Glomerular endothelial cell (primary cell): ENCODE measurements around the gene FAM209A. TPM values are rescaled to one million over a fixed set of nuclear protein-coding genes. Genes with fewer than 3 reads are reported as not detected.
"Not testable (repeated sequence)": the region's sequence is repeated elsewhere in the genome, so short reads cannot be mapped to it uniquely, and the experiment has no call there.

Experiments used
- DNase-seq: peaks from one replicate; pipeline ENCODE4 v3.0.0-alpha.2; 2011; ENCODE audit warnings: low read depth, low spot score; ENCODE audit errors: extremely low read depth
- total RNA-seq: library from RNA; depleted of rRNA; stranded (reverse); fragments of >200 nt; gene quantifications from 2 replicates; pipeline ENCODE4 v1.2.3, GENCODE V29; 2015

FAM209A gene, protein sequence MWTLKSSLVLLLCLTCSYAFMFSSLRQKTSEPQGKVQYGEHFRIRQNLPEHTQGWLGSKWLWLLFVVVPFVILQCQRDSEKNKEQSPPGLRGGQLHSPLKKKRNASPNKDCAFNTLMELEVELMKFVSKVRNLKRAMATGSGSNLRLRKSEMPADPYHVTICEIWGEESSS
- not detected in 2 replicates for total RNA-seq

DNA sequence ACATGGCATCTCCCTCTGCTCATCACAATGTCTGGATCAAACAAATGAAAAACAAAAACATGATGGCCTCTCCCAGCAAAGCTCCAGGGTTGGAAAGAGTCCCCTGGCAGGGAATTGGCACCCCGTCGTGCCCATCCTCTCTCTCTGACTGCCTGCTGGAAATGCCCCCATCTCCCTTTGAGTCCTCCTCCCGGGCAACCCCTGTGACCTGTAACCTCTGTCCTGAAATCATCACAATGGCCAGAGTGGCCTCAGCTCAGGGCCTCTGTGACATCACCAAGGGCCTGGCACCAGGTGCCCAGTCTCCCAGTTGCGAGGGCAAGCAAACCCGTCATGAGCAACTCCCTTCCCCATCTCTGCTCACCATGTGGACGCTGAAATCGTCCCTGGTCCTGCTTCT is at the start of gene FAM209A:
TSS of gene FAM209A (plus strand) at position 301 of the 400 bp plus-strand sequence. CDS start at position 366, 65 bp downstream.
- DNase-seq, result not testable (repeated sequence)

DNA sequence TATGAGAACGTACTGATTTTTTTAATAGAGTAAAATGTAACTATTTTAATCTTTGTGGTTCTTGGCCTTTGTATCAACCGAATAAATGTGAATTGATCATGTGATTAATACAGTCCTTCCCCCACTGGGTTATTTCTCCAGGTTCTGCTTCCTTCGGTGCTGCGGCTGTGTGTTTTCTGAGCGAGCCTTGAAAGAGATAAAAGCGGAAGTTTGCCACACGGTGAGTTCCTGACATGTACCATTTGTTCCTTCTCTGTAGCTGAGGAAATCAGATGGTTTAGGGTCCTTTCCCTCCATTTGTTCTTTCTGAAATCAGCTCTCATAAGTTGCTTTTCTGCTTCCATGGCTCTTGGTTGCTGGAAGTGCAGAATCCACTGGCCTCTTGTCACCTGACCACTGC is 40.6 kb upstream of the FAM209A start:
- DNase-seq, result no peak

DNA sequence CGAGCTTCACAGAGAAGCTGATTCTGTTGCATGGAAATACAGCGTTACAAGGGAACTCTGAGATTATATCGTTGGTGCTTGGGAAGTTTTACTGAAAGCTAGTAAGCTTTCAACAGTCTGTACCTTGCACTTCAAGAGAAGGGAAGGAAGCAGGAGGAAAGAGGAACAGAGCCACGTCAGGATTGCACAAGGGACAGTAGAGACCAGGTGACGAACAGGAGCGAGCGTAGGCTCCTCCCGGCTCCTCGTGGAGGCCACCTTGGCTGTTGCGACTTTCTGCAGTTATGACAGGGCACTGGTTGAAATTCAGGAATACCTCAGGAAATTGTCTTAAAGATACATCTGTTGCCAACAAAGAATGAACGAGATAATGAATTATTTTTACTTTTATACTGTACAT is 37.3 kb upstream of the FAM209A start:
- DNase-seq, result no peak

DNA sequence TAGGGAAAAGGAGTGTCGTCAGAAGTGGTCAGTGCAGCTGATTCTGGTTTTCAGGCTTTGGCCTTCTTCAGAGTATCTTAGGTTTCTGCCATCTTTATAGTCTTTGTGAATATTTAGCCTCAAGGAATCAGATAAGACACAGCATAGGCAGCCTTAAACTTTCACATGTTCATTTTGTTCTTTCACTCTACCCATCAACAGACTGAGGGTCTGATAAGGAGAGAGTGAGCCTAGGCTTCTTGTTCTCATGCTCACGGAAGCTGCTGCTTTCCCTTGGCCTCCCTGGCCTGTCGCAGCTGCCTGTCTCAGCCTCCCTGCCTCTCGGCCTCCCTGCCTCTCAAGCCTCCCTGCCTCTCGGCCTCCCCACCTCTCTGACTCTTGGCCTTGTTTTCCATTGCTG is 36.0 kb upstream of the FAM209A start:
- no peak for DNase-seq

DNA sequence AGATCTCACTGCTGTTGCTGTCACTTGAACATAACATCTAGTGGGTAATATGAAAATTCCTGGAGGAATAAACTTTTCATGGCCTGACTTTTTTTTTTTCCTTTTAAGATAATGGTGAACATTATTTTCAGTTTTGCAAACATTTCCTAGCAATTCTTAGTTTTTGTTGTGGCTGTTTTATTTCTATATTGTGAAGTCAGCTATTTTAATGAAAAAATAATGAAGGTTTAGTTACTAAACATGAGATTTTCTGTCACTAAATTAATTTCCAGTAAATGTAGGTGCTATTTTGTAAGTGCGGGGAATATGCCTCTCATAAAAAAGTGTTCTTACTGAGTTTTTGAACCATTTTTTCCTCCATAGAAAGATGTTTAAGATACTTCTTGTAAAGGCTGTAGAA is 23.4 kb upstream of the FAM209A start:
- DNase-seq, result no peak

DNA sequence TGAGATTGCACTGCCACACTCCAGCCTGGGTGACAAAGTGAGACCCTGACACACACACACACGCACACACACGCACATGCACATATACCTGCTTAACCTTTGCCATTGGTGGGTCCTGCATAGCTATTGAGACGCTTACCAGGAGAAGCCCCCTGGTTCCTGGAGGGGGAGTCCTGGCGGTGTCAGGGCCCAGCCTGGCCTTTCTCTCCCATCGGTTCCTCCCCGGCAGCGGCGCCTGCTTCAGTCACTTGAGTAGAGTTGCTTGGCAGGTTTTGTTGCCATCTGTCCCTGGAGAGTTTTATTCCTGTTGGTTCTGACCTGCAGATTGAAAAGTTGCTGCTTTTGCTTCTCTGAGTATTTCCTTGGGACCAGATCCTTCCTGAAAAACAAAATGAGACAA is 20.6 kb upstream of the FAM209A start:
- DNase-seq, result no peak

DNA sequence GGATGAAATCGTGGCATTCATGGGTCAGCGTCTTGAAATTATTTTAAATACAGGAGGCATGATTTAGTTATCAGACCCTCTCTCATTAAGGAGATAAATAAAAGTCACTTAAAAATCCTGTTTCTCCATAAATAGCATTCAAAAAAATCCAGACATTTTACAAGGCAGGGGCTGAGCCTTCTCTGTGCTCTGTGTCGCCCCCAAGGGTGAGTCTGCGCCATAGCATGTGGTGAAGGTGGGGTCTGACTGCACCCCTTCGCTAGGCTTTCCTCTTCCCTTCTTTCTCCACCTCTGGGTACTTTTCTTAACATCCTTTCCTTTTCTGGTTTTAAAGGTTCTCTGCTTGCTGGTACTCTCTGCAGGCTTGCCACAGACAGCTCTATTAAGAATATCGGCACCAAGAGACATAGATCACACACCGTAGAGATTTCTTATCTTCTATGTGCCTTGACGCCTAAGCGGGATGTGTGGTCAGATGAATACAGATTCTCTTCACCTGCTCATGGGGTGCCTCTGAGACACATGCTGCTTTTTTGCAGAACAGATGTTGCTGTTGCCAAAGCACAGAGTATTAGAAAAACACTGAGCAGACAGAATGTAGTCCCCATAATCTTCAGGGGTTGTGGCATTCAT is 20.1 kb upstream of the FAM209A start:
- no peak for DNase-seq

DNA sequence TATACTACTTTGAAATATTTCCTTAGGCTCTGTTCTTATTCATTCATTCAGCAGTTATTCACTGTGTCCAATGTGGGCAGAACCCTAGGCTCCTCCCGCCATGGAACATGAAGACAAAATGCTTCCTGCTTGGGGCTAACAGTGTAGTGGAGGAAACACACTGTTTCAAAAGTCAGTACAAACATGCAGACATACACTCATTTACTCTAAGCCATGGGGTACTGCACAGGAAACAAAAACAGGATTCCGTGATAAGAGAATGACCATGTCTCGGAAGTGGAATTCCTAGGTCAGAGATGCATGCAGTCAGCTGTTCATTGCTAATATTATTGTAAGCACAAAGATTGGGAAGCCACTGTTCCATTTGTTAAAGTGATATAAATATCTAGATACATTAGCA is 18.4 kb upstream of the FAM209A start:
- DNase-seq, result peak; percentile 34

DNA sequence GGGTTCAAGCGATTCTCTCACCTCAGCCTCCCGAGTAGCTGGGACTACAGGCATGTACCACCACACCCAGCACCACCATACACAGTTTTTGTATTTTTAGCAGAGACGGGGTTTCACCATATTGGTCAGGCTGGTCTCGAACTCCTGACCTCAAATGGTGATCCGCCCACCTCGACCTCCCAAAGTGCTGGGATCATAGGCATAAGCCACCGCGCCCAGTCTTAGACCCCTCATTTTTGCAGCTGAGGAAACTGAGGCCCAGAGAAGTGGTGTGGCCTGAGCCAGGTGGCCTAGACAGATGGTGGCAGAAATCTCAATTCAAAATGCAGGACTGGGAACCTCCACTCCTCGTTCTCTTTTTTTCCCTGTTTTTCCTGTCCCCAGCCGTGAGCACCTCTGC is 12.6 kb upstream of the FAM209A start:
- DNase-seq, result no peak

DNA sequence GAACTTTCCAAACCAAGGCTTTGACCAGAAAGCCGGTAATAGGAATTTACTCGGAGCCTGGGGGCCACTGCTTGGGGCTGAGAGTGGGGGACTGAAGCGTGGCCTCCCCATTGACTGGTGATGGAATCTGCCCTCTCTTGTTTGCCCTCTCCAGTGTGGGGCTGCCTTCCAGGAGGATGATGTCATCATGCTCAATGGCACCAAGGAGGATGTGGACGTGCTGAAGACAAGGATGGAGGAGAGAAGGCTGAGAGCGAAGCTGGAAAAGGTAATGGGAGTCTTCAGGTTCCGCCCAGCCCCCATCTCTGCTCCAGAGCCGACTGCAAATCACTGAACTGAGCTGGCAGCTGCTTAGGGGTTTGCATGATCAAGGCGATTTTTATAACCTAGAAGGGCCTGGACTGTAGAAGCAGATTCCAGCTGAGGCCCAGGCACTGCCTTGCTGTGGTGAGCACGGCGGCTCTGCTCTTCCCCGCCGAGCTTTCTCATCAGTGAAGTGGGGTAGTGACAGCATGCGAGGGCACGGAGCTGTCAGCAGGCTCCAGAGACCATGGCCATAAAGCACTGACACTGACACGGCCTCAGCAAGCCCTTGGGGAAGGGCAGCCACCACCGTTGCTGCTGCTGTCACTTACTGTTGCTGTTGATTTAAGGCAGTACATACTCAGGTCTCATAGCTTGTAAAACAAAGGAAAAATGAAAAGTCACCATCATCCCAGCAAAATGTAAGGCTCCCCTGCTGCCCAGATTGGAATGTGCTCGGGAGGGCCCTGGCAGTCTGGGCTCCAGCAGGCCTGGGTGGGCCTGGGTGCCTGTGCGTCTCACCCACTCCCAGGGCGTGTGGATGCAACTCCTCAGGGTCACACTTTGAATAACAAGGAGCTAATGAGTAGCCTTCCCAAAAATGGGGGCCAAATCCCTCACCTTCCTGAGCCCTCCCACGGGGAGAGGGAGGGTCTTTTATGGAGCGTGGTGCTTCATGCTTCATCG is 11.1 kb upstream of the FAM209A start:
- DNase-seq, result no peak

DNA sequence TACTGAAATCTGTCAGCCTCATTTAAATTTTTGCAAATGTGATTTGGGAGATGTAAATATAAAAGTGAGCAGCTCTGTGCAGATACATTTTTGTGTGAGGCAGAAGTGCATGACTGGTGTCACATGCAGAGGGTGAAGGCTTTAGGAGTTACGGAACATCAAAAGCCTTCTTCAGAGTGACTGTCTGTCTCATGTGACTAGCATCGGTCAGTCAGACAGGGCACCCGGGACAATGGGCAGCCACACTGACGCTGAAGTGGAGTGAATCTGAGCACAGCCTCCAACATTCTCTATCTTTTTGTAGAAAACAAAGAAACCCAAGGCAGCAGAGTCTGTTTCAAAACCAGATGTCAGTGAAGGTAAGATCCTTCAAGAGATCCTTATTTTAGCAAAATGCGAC is 7.9 kb upstream of the FAM209A start:
- no peak for DNase-seq

DNA sequence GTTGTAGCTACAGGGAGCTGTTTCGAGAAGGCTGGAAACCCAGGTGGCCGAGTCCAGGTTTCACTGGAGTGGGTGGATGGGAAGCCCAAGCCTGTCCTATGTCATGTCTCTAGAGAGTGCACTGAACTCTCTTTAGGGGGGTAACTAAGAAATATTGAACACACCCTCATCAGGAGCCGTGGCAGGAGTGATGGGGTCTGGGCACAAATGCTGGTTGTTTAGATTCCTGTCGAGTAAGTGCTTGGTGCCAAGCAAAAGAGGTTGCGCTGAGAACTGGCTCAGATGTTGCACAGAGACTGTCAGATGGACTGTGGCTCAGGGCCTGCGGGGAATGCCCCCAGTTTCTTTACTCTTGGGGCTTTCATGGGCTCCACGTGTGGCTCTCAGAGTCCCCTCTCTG is 7.3 kb upstream of the FAM209A start:
- no peak for DNase-seq

DNA sequence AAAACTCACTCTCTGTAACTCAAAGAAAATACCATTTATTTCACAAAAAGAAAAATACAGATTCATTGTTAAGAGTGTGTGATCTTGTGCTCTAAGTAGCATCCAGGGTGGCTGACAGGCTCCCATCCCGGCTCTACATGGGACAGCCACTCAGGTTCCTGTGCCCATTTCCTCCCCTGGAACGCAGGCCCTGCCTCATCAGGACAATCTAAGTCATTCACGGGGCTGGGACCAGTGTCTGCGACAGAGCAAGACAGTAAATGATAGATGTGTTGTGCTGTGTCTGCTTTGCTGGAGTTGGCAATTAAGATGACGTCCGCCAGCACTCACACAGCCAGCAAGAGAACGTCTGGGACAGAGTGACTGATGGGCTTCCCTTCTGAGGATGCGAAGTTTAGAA is 6.9 kb upstream of the FAM209A start:
- no peak for DNase-seq

DNA sequence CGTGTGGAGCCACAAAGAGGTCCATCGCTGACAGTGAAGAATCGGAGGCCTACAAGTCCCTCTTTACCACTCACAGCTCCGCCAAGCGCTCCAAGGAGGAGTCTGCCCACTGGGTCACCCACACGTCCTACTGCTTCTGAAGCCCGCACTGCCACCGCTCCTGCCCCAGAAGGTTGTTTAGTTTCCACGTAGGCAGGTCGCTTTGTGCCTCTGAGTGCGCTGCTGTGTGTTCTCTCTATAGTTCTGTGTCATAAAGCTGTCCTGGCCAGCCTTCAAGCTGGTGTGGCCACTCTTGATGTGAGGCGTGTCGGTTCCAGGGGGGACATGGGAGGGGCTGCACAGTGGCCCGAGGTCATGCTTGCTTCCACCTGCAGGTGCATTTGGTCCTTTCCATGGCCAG is 6.4 kb upstream of the FAM209A start:
- no peak for DNase-seq

DNA sequence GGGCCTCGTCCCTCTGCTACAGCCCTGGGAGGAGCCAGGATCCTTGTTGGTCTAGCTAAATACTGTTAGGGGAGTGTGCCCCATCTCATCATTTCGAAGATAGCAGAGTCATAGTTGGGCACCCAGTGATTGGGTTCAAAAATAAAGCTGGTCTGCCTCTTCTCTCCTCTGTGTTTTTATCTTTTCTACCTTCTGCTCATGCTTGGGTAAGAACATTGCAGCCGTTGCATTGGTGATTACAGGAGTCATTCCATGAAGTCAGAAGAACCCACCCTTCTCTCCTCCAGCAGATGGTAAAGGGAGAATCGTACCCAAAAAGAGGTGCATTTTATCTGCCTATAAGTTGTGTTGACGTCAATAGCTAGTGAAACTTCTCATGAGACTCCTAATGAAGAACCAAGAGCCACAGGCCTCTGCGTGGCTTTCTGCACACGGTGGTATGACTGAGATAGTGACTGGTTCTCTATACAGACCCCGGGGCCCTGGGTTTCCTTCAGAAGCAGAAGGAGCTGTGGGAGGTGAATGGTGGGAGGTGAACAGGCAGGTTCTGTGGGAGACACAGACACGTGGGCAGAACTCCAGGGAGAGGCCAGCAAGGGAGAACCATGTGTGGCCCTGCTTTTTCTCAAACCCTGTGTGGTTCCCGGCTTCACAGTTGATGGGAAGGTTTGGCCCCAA is 5.7 kb upstream of the FAM209A start:
- no peak for DNase-seq

DNA sequence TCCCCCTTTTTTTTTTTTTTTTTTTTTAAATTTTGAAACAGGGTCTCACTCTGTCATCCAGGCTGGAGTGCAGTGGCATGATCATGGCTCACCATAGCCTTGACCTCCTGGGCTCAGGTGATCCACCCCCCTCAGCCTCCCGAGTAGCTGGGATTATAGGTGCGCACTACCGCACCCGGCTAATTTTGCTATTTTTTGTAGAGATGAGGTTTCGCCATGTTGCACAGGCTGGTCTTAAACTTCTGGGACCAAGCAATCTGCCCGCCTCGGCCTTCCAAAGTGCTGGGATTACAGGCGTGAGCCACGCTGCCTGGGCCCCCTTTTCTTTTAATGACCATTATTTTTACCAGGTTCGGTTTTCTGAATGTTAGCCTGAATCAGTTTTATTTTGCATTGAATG is 5.0 kb upstream of the FAM209A start:
- no peak for DNase-seq

DNA sequence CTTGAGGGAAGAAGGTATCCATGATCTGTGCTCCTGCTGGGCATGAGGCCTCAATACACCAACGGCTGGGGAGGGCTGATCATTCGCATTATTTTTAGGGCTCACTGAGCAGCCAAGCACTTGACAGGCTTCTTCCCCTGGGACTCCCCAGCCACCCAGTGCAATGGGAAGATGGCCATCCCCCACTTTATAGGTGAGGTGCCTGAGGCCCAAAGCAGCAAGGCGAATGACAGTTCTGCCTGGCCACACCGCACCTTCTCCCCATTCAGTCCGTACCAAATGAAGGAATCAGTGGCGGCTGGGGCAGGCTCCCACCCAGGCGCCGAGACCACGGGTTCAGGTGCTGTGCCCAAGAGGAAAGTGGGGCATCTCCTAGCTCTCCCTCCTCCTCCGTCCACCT is 4.4 kb upstream of the FAM209A start:
- DNase-seq, result no peak

DNA sequence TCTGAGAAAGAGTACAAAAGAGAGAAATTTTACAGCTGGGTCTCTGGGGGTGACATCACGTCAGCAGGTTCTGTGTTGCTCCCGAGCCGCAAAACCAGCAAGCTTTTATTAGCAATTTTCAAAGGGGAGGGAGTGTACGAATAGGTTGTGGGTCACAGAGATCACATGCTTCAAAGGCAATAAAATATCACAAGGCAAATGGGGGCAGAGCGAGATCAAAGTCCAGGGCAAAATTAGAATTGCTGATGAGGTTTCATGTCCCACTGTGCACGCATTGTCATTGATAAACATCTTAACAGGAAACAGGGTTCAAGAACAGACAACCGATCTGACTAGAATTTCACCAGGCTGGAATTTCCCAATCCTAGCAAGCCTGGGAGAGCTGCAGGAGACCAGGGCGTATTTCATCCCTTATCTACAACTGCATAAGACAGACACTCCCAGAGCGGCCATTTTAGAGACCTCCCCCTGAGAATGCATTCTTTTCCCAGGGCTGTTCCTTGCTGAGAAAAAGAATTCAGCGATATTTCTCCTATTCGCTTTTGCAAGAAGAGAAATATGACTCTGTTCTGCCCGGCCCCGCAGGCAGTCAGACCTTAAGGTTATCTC is 3.7 kb upstream of the FAM209A start:
- DNase-seq, result not testable (repeated sequence)

DNA sequence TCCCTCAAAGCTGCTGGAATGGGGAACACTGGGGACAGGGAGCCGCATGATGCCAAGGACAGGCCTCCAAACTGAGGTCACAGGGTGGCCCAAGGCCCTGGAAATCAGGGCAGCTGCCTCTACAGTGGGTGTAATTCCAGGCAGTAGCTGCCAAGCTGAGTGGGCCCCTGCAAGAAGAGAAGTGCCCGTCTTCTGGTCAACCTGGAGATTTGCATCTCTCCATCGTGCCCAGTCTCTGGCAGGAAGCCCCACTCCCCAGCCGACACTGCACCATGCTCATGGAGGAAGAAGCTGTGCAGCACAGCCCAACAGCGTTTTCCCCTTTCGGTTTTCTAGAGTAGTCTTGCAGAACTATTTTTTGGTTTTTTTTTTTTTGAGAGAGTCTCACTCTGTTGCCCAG is 2.2 kb upstream of the FAM209A start:
- DNase-seq, result no peak

DNA sequence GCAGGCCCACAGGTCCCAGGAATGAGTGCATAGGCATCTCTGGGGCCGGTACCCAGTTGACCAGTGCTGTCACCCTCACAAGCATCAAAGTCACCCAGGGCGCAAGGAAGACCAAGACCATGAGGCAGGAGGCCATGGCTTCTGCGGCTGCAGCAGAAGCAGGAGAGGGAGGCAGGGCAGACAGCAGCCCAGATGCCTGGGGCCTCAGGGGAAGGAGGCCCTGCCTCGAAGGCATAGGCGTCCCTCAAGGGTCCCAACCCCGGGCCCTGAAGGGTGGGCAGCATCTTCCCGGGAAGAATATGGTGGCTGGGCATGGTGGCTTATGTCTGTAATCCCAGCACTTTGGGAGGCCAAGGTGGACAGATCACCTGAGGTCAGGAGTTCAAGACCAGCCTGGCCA is 3.0 kb downstream of the FAM209A start:
- no peak for DNase-seq

DNA sequence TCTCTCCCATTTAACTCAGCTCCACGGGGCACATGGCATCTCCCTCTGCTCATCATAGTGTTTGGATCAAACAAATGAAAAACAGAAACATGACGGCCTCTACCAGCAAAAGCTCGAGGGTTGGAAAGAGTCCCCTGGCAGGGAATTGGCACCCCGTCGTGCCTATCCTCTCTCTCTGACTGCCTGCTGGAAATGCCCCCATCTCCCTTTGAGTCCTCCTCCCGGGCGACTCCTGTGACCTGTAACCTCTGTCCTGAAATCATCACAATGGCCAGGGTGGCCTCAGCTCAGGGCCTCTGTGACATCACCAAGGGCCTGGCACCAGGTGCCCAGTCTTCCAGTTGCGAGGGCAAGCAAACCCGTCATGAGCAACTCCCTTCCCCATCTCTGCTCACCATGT is 8.4 kb downstream of the FAM209A start, which contains the start of gene FAM209B:
TSS of gene FAM209B (plus strand) at position 301 of the 400 bp plus-strand sequence. CDS start at position 397, 96 bp downstream.
- not testable (repeated sequence) for DNase-seq
